NCI-H146 (cell line): ENCODE data around the gene TDRD7.

Source experiments
- DNase-seq: peaks from one replicate; lab custom pipeline; 2025; lab: John Stamatoyannopoulos, UW

Gene TDRD7

DNA sequence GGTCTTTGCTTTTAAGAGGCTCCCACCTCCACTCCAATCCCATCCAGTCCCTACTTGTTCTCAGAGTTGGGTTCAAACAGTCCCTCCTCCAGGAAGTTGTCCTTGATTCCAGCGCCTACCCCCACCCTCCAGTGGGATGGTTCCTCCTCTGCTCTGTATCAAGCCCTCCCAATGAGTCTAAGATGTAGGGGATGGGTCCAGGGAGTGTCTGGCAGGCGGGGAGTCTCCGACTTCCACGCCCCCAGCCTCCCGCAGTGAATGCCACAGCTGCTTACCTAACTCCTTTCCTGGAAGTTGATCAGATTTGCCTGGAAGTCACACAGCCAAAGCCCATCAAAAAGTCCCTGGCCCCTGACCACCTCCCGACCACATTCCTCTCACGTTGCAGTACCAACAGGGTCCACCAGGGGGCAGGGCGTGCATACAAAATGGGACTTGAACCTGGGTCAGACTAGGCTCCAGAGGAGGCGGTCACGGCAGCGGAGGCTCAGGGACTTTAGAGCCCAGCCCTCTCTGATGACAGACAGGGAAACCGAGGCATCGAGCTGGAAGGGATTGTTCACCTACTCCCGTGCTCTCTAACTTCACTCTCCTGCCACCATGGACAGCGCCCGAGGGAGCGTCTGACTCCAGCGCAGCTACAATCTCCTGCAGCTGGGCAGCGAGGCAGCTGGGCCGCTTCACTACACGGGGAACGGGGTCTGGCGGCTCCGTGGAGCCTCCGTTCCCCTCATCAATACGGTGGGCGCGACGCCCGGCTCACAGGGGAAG lies 25.0 kb upstream of the TDRD7 start:
- DNase-seq = peak; percentile 58

DNA sequence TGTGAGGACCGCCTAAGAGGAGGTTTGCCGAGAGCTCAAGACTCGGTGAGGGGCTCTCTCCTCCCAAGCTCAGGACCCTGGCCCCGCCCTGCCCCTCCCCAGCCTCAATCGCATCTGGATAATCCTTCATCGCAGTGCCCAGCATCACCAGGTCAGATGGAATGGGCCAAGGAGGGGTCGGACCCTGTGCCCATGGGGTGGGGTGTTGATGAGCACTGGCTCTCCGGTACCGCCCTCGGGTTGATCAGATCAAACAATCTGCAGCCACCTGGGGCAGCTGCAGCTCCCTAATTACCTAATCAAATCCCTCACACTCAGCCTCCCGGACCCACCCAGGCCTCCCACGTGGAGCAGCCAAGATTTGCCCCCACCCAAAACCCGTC lies 24.4 kb upstream of the TDRD7 start:
- DNase-seq = peak; percentile 34

DNA sequence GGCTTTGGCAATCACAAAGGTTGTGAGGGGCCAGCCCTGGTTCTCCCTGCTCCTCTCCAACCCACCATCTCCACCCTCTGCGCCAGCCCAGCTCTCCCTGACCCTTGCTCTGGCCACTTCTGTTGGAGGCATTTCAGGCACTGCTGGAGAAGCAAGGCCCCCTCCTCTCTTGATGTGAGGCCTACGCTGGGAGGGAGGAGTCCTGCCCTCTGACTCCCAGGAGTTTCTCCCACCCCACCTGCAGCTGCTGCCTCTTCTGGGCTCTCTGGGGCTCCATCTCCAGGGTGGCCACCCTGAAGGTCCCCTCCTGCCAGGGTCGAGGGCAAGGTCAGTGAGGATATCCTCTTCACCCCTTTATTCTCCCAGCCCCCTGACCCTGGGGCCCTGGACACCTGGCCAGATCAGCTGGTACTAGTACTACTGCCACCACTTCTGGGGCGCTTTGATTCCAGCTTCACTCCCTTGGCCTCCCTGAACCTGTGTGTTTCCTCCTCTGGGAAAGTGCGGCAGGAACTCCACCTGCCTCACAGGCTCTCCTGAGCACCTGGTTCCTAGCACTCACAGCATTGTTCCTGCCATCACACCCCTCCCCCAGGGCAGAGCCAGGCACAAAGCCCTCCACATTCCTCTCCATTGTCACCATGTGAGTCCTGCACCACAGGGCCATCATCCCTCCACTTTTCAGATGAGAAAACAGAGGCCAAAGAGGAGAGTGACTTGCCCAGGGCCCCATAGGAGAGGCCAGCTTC lies 23.8 kb upstream of the TDRD7 start:
- peak; percentile 12 for DNase-seq

DNA sequence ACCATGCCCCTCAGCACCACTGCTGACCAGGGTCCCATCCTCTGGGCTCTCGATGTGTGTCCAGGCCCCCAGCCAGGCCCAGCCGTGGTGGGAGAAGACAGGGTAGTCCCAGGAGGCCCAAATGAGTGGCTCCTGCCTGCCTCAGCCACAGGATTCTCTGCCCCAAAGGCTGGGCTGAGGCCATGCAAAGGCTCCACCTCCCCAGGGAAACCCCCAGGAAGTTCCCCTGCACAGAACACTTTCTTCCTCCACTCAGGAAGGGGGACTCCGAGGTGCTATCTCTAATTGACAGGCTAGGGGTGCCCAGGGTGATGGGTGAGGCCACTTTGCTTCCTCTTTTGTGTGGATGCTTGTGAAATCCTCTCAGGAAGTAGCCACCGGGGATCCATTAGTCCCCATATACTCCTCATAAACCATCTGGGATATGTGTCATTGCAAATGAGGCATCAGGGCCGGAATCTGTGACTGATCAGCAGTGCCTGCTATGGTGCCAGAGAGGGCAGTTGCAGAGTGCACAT lies 23.1 kb upstream of the TDRD7 start:
- DNase-seq = no peak

DNA sequence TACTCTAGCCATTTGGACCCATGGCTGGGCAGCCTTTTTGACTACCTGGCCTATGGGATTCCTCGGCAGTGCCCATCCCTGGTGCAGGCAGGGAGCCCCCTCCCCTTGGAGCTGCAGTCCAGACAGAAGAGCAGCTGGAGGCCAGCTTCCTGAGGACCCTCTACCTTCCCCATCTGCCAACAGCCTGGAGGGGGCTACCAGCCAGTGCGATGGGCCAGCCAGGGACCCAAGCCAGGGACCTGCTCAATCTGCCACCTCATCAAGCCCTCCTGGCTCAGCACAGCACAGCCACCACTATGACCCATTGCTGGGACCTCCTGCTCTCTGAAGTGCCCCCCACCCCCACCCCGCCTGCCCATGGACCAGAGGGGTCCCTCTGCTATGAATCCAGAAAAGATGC lies 22.6 kb upstream of the TDRD7 start:
- no peak for DNase-seq

DNA sequence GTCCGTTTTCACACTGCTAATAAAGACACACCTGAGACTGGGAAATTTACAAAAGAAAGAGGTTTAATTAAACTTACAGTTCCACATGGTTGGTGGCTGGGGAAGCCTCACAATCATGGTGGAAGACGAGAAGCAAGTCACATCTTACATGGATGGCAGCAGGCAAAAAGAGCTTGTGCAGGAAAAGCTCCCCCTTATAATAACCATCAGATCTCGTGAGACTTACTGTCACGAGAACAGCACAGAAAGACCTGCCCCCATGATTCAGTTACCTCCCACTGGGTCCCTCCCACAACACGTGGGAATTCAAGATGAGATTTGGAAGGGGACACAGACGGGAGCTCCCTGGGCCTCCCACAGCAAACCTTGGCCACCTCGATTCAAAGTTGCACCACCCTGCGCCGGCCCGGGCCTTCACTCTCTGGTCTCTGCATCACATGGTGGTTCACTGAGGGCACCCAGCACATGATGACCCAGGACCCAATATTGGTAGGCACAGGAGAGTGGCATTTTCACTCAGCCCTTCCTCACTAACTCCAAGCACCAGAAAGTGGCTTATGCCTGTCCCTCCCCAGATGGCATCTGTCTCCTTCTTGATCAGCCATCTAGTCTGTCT lies 21.0 kb upstream of the TDRD7 start:
- no peak for DNase-seq

DNA sequence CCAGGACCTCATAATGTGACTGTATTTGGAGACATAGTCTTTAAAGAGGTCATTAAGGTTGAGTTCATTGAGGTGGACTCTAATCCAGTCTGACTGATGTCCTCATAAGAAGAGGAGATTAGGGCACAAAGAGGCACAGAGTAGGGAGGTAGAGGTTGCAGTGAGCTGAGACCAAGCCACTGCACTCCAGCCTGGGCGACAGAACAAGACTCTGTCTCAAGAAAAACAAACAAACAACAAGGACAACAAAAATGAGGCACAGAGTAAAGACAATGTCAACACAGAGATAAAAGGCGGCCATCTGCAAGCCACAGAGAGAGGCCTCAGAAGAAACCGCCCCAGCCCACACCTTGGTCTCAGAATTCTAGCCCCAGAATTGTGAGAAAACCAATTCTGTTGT lies 17.0 kb upstream of the TDRD7 start:
- no peak for DNase-seq

DNA sequence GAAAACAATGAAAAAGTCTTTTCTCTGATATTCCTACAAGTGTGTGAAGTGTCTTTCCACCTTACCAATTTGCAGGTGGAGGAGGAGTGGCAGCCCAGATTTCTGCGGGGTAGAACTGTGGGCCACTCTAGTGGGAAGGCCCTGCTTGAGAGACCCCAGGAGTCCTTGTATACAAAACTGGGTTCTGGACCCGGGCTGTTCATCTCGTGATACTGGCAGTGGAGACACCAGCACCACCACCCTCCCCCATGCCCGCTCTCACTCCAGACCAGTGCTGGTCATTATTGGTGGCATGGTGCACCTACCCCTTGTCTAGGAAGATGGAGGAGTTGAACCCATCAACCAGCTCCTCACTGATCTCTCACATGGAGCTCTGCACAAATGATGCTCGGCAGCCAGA lies 16.2 kb upstream of the TDRD7 start:
- no peak for DNase-seq

DNA sequence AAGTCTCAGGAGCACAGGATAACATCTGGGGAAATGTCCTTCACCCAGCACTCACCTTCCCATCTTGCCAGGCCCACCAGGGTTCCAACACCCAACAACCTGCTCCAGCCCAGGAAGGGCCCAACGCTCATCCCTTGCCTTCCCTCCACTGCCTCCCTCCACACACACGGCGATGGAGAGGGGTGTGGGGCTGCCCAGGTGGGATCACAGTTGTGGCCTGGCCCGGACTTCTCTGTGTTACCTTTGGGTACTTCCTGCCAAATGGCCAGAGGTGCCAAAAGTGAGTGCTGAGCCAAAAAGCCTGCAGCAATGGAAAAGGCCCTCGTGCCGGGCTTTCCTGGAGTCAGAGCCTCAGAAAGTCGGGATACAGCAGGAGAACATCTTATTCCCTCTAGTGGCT lies 15.6 kb upstream of the TDRD7 start:
- DNase-seq = no peak

DNA sequence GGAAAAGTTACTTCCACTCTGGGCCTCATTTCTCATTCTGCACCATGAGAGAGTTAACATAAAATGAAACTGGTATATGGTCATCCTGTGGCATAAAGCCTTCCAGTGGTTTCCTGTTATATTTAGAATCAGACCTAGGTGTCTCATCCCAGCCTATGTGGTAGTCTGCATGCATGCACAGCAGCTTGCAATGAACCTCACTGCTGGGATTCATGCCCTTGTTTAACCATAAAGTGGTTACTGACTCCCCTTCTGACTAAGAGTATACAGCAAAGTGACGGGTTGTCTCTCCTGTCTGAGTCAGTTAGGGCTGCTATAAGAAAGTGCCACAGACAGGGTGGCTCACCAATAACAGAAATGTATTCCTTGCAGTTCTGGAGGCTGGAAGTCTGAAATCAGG lies 14.7 kb upstream of the TDRD7 start:
- DNase-seq = no peak

DNA sequence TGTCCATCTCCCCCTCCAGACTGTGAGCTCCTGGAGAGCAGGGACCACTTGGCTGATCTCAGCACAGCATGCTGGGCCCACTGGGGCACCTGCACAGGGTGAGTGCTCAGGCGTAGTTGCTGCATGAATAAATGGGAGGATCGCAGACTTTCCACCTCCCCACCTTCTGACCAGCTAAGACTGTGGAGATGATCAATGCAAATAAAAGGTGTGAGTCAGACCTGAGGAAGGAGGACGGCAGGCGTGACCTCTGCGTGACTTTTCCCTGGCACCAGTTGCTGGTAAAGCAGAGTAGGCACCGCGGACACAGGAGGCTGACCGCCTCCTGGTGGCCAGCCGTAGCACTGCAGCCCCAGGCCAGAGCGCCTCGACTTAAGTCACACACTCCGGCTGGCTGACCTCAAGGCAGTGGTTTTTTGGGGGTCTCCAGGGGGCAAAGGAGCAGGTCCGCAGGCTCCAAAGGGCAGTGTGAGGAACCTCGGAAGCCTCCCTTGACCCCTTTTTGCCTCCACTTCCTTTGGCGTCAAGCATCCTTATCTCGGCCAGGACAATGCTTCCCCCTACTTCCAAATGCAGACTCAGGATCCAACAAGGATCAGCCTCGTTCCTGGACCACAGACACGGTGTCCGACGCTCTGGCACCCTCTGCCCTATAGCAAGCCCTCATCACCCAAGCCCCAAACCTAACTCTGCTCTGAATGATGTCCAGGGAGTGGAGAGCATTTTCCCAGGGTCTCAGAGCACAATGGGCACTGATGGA lies 12.7 kb upstream of the TDRD7 start:
- DNase-seq = peak; percentile 47

DNA sequence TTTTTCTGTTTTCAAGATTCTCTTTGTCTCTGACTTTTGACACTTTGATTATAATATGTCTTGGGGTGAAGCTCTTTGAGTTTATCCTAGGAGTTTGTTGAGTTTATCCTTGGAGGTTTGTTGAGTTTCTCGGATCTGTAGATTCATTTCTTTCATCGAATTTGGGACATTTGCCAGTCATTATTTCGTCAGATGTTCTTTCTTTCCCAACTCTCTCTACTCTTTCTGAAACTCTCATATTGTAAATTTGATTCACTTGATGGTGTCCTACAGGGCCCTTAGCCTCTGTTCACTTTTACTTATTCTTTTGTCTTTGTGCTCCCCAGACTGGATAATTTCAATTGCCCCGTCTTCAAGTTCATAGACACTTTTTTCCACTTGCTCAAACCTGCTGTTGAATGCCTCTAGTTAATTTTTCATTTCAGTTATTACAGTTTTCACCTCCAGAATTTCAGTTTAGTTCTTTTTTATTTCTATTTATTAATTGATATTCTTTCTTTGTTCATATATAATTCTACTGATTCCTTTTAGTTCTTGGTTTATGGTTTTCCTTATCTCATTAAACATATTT lies 8.1 kb upstream of the TDRD7 start:
- no peak for DNase-seq

DNA sequence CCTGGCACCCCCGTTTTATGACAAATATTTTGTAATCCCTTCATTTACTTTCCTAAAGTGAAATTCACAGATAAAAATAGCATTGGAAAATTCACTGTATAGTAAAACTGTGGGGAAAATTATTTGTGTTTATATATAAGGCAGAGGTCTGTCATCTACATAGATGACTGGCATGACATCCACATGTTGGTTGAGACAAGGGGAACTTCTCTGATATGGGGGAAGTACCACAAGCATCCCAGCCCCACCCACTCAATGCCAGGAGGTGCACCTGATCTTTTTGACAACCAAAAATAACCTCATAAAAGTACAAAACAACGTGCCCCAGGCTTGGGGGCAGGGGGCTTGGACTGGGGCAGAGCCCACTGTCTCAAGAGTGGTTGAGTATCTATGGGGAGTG lies 6.3 kb upstream of the TDRD7 start:
- DNase-seq = no peak

DNA sequence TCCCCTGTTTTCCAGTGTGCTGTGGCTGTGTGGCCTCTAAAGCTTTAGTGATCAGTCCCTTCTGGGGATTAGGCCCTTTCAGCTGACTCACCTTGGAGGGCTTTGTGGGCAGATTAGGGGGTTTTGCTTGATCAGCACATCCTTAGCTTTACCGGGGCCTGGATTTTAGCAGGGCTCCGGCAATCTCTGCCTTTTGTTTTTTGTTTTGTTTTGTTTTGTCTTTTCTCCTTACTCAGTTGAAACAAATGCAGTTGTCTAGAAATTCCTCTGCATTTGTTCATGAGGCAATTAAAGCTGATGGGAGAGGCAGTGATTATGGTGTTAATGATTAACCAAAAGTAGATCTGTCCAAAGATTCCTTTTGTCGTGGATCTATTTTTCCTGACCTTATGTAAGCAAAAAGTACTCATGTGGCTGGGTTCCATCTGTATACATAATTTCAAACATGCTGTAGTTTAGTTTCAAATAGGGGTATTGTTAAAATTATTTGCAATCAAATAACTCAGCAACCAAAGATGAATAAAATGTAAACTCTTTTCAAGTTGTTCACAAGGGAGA lies 5.2 kb upstream of the TDRD7 start:
- DNase-seq = no peak

DNA sequence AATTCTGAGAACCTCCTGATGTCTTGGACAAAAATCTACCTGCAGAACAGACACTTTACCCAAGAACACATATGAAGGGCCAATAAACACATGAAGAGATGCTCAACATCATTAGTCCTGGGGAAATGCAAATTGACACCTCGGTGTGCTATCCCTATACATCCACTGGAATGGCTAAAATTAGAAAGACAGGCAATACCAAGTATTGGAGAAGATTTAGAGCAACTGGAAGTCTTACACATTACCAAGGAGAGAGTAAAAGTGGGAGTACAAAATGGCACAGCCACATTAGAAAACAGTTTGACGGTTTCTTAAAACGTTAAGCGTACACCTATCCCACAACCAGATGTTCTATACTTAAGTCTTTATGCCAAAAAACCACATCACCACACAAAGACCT lies 3.3 kb upstream of the TDRD7 start:
- no peak for DNase-seq

DNA sequence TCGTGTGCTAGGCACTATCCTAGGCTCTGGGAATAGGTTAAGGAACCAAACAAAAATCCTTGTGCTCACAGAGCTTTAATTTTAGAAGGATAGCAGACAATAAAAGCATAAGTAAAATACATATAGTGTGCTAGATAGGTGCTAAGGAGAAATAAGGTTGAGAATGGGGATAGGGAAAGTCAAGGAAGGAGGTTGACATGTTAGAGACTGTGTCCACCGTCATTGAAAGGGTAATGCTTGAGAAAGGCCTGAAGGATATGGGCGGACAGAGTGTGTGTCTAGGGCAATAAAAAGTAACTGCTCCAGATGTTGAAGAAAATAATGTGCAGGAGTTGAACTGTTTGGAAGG lies 482 bp upstream of the TDRD7 start:
- DNase-seq = no peak

DNA sequence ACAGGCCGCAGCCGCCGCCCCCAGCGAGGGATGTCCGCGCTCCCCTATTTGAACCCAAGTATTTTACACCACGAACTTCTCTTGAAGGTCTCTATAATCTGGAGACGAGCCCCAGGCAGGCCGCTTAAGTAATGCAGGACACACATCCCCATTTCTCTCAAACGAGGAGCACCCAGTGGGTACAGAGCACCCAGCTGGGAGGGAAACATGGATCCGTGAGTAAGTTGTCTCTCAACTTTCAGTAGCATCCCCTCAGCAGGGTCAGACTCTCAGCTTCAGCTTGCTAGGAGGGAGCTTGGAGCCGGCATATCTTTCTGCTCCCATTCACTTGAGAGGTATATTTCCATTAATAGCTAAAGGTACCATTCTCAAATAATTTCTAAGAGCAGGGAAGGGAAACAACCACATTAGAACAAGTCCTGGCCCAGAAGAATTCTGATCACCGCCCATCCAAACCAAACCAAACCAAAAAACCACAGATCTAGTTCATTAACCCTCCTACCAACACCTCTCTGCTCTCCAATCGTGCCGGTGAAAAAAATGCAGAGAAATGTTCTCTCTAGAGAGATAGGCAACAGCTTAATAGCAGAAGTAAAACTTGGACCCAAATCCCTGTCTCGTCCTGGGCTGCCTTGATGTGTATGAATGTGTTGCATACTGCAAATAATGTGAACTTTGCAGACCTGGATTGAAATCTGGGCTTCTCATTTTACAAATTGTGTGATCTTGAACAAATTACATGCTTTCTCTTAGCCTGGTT lies 910 bp downstream of the TDRD7 start:
- peak; percentile 32 for DNase-seq

DNA sequence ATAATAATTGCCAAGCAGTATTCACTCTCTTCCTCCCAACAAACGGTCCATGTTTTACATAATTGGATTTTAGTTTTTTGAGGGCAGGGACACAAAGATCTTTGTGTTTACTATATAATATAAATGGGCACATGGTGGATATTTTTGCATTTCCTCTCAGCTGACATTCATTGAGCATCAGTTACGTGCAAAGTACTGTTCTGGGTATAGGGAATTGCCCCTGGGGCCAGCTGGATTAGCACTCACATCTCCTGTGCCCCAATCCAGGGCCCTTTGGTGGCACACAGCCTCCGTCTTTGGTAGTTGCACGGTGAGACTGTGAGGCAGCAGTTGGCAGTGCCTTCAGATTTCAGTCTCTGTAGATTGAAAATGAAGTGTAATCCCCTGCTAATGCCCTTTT lies 1.6 kb downstream of the TDRD7 start:
- no peak for DNase-seq

DNA sequence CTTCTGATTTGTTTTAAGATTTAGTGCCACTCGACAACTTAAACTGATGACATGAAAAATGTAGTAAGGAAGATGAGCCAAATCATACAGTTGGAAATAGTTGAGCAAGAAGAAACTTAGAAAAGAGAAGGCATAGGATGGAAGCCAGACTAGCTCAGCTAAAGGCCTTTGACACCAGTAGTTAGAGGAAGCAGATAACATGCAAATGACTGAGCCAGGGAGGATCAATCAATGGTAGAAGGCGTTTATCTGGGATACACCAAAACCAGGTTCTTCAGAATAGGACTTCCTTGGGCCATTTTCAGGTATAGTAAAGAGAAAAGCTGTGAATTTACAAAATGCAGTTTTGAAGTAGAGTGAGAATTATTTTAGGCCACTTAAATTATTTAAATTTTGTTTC lies 3.2 kb downstream of the TDRD7 start:
- no peak for DNase-seq

DNA sequence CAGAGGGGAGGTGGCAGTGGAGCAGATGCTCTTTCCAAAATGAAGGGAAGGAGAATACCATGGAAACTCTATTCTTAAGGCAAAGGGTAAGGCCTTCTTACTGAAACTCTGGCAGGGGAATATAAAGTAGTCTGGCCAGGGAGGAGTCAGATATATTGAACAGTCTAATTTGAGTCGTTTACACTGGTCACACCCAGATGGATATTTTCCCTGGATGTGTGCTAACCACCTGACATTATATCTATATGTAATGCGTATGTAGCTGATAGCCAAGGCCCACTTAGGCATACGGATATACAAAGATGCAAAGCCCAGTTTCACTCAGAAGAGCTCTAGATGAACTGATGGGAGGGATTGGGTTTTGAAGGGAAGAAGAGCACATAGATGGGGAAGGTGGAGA lies 7.0 kb downstream of the TDRD7 start:
- DNase-seq = no peak

DNA sequence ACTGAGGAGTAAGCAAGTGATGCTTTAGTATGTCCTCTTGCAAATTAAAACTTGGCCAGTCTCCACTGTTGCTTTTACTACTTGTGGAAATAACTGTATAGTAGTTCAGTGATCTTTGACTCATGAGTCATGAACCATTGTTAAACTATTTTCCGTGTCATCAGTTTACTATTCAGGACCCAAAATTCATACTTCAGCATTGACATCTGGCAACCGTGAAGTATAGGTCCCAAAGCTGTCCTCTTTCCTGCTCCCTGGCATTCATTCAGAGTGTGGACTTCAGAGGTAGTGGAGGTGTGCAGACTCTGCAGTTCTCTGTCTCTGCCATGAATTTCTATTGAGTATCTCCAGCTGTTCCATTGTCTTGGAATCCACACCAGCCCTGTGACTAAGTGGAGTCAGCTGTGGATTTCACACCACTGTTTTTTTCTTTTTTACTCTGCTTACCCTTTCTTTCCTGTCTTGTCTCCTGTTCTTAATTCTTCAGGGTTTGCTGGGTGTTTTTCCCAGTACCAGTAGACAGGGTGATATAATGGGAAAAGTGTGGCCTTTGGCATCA lies 7.5 kb downstream of the TDRD7 start:
- no peak for DNase-seq
